Activated CD8-positive, alpha-beta T cell treated with anti-CD3 and anti-CD28 coated beads, Interleukin-2, amount 10 ng/mL, durations not matched to agents 7 days and 5 days (primary cell): ENCODE measurements around the gene CCDC80. TPM values are rescaled to one million over a fixed set of nuclear protein-coding genes. Genes with fewer than 3 reads are reported as not detected.
"Not testable (repeated sequence)": the region's sequence is repeated elsewhere in the genome, so short reads cannot be mapped to it uniquely, and the experiment has no call there.

Source experiments
- ATAC-seq: fragments of 150-1000 bp; cut with Tn5 transposase; one replicate; pipeline ENCODE4 v1.10.0; 2021; ENCODE audit warnings: moderate library complexity
- CTCF ChIA-PET: fragments of 350-600 bp; sonication (Branson Sonifier 250); formaldehyde crosslinking; loops from one replicate; lab custom pipeline; 2021; ENCODE audit warnings: antibody characterized with exemption; lab: Charles Lee
- POLR2A ChIA-PET: fragments of 350-600 bp; sonication (Branson Sonifier 250); formaldehyde crosslinking; loops from one replicate; lab custom pipeline; 2021; ENCODE audit warnings: antibody characterized with exemption; lab: Charles Lee
- DNase-seq: peaks from one replicate; pipeline ENCODE4 v3.0.0-alpha.2; 2020
- H3K27ac Mint-ChIP-seq: one replicate; pipeline ENCODE4 v1.8.0; 2021; ENCODE audit warnings: mild to moderate bottlenecking, mixed read lengths
- H3K27me3 Mint-ChIP-seq: one replicate; pipeline ENCODE4 v1.8.0; 2021; ENCODE audit warnings: low read depth, mixed read lengths
- H3K36me3 Mint-ChIP-seq: one replicate; pipeline ENCODE4 v1.8.0; 2021; ENCODE audit warnings: low read depth, mixed read lengths
- H3K4me1 Mint-ChIP-seq: one replicate; pipeline ENCODE4 v1.8.0; 2021; ENCODE audit warnings: low read depth, mixed read lengths
- H3K4me3 Mint-ChIP-seq: one replicate; pipeline ENCODE4 v1.8.0; 2021; ENCODE audit warnings: mild to moderate bottlenecking, mixed read lengths
- H3K9me3 Mint-ChIP-seq: one replicate; pipeline ENCODE4 v1.8.0; 2022; ENCODE audit warnings: mixed read lengths; ENCODE audit not compliant: insufficient read depth
- total RNA-seq, 2 experiments: library from RNA; stranded (reverse); gene quantifications; one replicate each; pipeline ENCODE4 v1.2.3, GENCODE V29; 2021

Gene CCDC80
- total RNA-seq, 2 experiments from 2014 or later, result not detected

GRCh38 chr3:112582244-112582874 is 58.6 kb downstream of the CCDC80 start:
- no peaks in the 10 kb centered on the region for H3K9me3 Mint-ChIP-seq
- peak; percentile 63 for DNase-seq
- ChIA-PET CTCF (interaction anchor here (0.7 to 4.5 kb wide), 43 partner anchors 9 to 706 kb away, joined by 3 to 61 read pairs (median 4); partner anchors contain the start of genes ATG3, CD200R1, CD200R1L and GTPBP8), POLR2A (no interaction called here)
- H3K4me1 Mint-ChIP-seq, result peaks cover under 1% of the 10 kb centered on the region
- peaks cover 23% of the 10 kb centered on the region for H3K36me3 Mint-ChIP-seq
- H3K27ac Mint-ChIP-seq, result no peak overlapping the region
- no peak overlapping the region for H3K4me3 Mint-ChIP-seq
- ATAC-seq, result no peak
- no peaks in the 10 kb centered on the region for H3K27me3 Mint-ChIP-seq

GRCh38 chr3:112579697-112580096 is 61.2 kb downstream of the CCDC80 start:
- peaks cover 17% of the 10 kb centered on the region for H3K36me3 Mint-ChIP-seq
- H3K4me3 Mint-ChIP-seq, result no peak overlapping the region
- H3K27ac Mint-ChIP-seq, result no peak overlapping the region
- ATAC-seq, result no peak
- H3K9me3 Mint-ChIP-seq, result no peaks in the 10 kb centered on the region
- H3K27me3 Mint-ChIP-seq, result no peaks in the 10 kb centered on the region
- DNase-seq, result no peak
- ChIA-PET CTCF (interaction anchor here (1.4 to 4.5 kb wide), 3 partner anchors 13 to 400 kb away, joined by 4 to 61 read pairs (median 8); no protein-coding TSS in a partner anchor), POLR2A (no interaction called here)
- no peaks in the 10 kb centered on the region for H3K4me1 Mint-ChIP-seq

- H3K9me3 Mint-ChIP-seq, result no peaks in the 10 kb centered on the region
- no peak for ATAC-seq
- H3K4me1 Mint-ChIP-seq, result no peaks in the 10 kb centered on the region
- H3K36me3 Mint-ChIP-seq, result peaks cover 17% of the 10 kb centered on the region
- H3K27ac Mint-ChIP-seq, result no peak overlapping the region
- H3K27me3 Mint-ChIP-seq, result no peaks in the 10 kb centered on the region
- ChIA-PET POLR2A (interaction anchor here (1.8 kb wide), 1 partner anchor 17 kb away, joined by 6 read pairs; the partner anchor contains the start of genes ATG3 and SLC35A5), CTCF (interaction anchor here (1.4 to 4.5 kb wide), 3 partner anchors 12 to 400 kb away, joined by 4 to 61 read pairs (median 8); no protein-coding TSS in a partner anchor)
- H3K4me3 Mint-ChIP-seq, result no peak overlapping the region
- no peak for DNase-seq
Observed at GRCh38 chr3:112579232-112579631, 61.7 kb downstream of the CCDC80 start.

- CTCF ChIA-PET, result interaction anchor here (0.6 to 1.0 kb wide), 2 partner anchors 9 to 279 kb away, joined by 3 read pairs; no protein-coding TSS in a partner anchor
- Mint-ChIP-seq H3K9me3 (no peaks in the 10 kb centered on the region), H3K36me3 (peaks cover 36% of the 10 kb centered on the region), H3K4me3 (no peak overlapping the region), H3K27me3 (no peaks in the 10 kb centered on the region), H3K4me1 (peaks cover 4% of the 10 kb centered on the region), H3K27ac (no peak overlapping the region)
- POLR2A ChIA-PET, result no interaction called here
- ATAC-seq, result no peak
- DNase-seq, result no peak
Observed at GRCh38 chr3:112572701-112573100, 68.2 kb downstream of the CCDC80 start.

- Mint-ChIP-seq H3K27me3 (no peaks in the 10 kb centered on the region), H3K36me3 (peaks cover 44% of the 10 kb centered on the region), H3K27ac (no peak overlapping the region), H3K4me1 (peaks cover 4% of the 10 kb centered on the region), H3K4me3 (no peak overlapping the region), H3K9me3 (no peaks in the 10 kb centered on the region)
- DNase-seq, result no peak
- ATAC-seq, result no peak
- CTCF ChIA-PET, result interaction anchor here (0.7 to 5.0 kb wide), 5 partner anchors 9 to 458 kb away, joined by 3 to 24 read pairs (median 5); partner anchors contain the start of gene SLC9C1
- POLR2A ChIA-PET, result interaction anchor here (0.6 kb wide), 1 partner anchor 465 kb away, joined by 3 read pairs; no protein-coding TSS in a partner anchor
Observed at GRCh38 chr3:112569265-112569664, 71.7 kb downstream of the CCDC80 start.

GRCh38 chr3:112568642-112569041 is 72.3 kb downstream of the CCDC80 start:
- H3K4me3 Mint-ChIP-seq, result no peak overlapping the region
- H3K27me3 Mint-ChIP-seq, result no peaks in the 10 kb centered on the region
- H3K4me1 Mint-ChIP-seq, result peaks cover 4% of the 10 kb centered on the region
- ChIA-PET CTCF (interaction anchor here (0.7 to 5.0 kb wide), 5 partner anchors 10 to 457 kb away, joined by 3 to 24 read pairs (median 5); partner anchors contain the start of gene SLC9C1), POLR2A (no interaction called here)
- ATAC-seq (no peak), DNase-seq (no peak)
- H3K27ac Mint-ChIP-seq, result no peak overlapping the region
- H3K9me3 Mint-ChIP-seq, result no peaks in the 10 kb centered on the region
- peaks cover 41% of the 10 kb centered on the region for H3K36me3 Mint-ChIP-seq

- CTCF ChIA-PET, result interaction anchor here (5.0 kb wide), 1 partner anchor 17 kb away, joined by 24 read pairs; no protein-coding TSS in a partner anchor
- Mint-ChIP-seq H3K27ac (no peak overlapping the region), H3K9me3 (no peaks in the 10 kb centered on the region), H3K27me3 (no peaks in the 10 kb centered on the region), H3K36me3 (peaks cover 27% of the 10 kb centered on the region), H3K4me1 (peaks cover 18% of the 10 kb centered on the region), H3K4me3 (no peak overlapping the region)
- ATAC-seq (no peak), DNase-seq (no peak)
- POLR2A ChIA-PET, result no interaction called here
Observed at GRCh38 chr3:112564940-112565305, 76.0 kb downstream of the CCDC80 start.

- H3K27ac Mint-ChIP-seq, DNase-seq, H3K4me3 Mint-ChIP-seq, H3K9me3 Mint-ChIP-seq, POLR2A ChIA-PET, H3K27me3 Mint-ChIP-seq, CTCF ChIA-PET, ATAC-seq: not testable (repeated sequence)
- peaks cover 24% of the 10 kb centered on the region for H3K36me3 Mint-ChIP-seq
- H3K4me1 Mint-ChIP-seq, result peaks cover 22% of the 10 kb centered on the region
Observed at GRCh38 chr3:112564247-112564939, 76.5 kb downstream of the CCDC80 start.

- peak within 1 kb of the TSS; percentile 97 for H3K27ac Mint-ChIP-seq
- CTCF ChIA-PET, result interaction anchor here (0.7 to 1.4 kb wide), 6 partner anchors 11 to 450 kb away, joined by 3 to 5 read pairs (median 3); no protein-coding TSS in a partner anchor
- DNase-seq (peak; percentile 99), ATAC-seq (peak; percentile 85)
- H3K9me3 Mint-ChIP-seq, result no peaks in the 10 kb centered on the region
- H3K36me3 Mint-ChIP-seq, result peaks cover 29% of the 10 kb centered on the region
- POLR2A ChIA-PET, result interaction anchor here (0.7 to 1.9 kb wide), 10 partner anchors 10 to 458 kb away, joined by 3 to 6 read pairs (median 4); partner anchors contain the start of genes BTLA and CD200
- H3K4me1 Mint-ChIP-seq, result peaks cover 29% of the 10 kb centered on the region
- no peaks in the 10 kb centered on the region for H3K27me3 Mint-ChIP-seq
- peak within 1 kb of the TSS; percentile 94 for H3K4me3 Mint-ChIP-seq
Observed at GRCh38 chr3:112561734-112562529, 79.0 kb downstream of the CCDC80 start, which contains the start of the genes ATG3 and SLC35A5. Gene ATG3 (minus strand): TSS chr3:112561962. CDS start chr3:112561528, 434 bp downstream. Gene SLC35A5 (plus strand): TSS chr3:112562045. CDS start chr3:112563404, 1,359 bp downstream.

- Mint-ChIP-seq H3K9me3 (no peaks in the 10 kb centered on the region), H3K27me3 (no peaks in the 10 kb centered on the region), H3K4me1 (peaks cover 29% of the 10 kb centered on the region), H3K27ac (peak overlapping the region; percentile 97), H3K36me3 (peaks cover 29% of the 10 kb centered on the region), H3K4me3 (peak overlapping the region; percentile 94)
- CTCF ChIA-PET, result interaction anchor here (0.9 to 1.0 kb wide), 2 partner anchors 40 to 450 kb away, joined by 3 read pairs; no protein-coding TSS in a partner anchor
- DNase-seq (no peak), ATAC-seq (peak; percentile 64)
- POLR2A ChIA-PET, result interaction anchor here (0.7 to 1.9 kb wide), 9 partner anchors 9 to 458 kb away, joined by 3 to 6 read pairs (median 3); partner anchors contain the start of gene CD200
Observed at GRCh38 chr3:112561484-112561733, 79.5 kb downstream of the CCDC80 start.
